NCI-H82 treated with DMSO at 0.1 percent for 48 hours (cell line): ENCODE data around the gene SULT4A1.
A peak's percentile ranks its signal among the peaks of the same experiment; 100 is the strongest.

Experiments used
- DNase-seq: peaks from one replicate; lab custom pipeline; 2025; ENCODE audit not compliant: unreplicated experiment; lab: John Stamatoyannopoulos, UW

The SULT4A1 gene

DNA sequence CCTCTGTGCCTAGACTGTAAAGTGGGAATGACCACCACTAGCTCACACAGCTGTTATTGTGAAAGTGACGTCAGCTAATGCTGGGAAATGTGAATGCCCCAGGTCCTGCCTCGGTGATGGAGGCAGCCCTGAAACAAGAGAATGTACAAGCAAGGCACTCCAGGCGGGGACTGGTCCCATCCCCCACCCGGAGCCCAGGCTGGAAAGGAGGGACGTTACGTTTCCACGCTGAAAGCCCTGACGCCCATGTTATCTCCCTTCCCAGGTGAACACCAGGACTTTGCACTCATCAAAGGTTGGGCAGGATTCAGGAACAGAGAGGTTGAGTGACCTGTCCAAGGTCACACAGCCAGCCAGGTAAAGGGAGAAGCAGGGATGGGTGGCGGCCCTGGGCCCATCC is 784 bp downstream of the SULT4A1 start:
- no peak for DNase-seq

DNA sequence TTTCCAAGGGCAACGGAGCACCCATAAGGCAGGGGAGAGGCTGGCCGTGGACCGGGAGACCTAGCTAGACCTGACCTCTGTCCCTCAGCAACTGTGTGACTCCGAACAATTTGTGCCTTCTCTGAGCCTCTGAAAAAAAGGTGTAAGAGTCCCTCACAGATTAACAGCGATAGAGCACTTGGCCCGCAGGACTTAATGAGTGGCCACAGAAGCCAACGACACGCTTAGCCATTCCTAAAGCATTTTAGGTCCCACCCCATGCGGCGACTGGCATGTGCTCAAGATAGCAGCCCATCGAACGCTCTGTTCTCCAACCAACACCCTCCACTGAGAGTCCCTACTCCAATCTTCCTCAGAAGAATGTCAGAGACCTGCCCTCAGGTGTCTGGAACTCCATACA is 1.5 kb downstream of the SULT4A1 start:
- no peak for DNase-seq

DNA sequence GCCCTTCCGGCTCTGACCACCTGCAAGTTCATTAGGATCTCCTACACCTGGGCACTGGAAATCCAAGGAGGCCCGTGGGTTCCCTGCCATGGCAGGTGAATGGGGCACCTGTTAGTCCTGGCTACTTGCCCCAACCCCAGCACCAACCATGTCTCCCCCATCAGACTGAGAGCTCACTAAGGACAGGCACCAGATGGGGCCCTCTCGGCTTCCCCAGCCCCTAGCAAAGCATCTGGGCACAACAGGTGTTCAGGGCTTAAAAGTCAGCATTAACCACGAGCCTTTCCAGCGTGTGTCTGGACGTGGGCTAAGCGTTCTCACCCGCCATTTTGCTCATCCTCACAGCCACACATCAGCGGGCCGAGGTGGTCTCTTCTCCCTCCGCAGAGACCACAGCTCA is 2.2 kb downstream of the SULT4A1 start:
- peak; percentile 76 for DNase-seq

DNA sequence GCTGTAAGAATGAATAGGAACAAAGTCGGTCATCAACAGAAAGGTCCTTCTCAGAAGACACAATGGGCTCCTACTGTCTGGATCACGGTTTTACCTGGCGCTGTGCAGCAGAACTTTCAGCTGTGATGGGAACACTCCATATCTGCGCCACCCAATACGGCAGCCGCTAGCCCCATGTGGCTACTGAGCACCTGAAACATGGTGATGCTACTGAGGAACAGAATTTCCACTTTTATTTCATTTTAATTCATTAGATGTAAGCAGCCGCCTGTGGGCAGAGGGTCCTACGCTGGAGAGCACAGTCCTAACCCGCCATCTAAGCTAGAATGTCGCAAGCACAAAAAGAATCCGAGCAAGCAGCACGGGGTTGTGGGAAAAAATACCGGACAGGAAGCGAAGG is 2.7 kb downstream of the SULT4A1 start:
- DNase-seq, result no peak

DNA sequence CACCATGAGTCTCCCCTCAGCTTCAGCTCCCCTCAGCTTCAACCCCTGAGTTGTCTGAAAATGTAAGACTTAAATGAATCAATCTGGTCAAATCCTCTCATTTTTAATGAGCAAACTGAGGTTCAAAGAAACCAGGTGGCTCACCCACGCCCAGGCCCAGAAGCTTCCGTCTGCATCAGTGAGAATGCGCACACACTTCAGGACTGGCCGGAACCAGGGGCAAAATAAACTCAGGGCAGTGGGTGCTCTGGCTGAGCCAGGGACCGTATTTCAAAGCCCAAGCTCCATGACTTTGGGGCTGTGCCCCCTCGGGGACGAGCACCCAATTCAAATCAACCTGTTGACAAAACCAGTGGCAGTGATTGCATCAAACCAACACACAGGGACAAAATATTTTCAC is 3.1 kb downstream of the SULT4A1 start:
- DNase-seq, result no peak

DNA sequence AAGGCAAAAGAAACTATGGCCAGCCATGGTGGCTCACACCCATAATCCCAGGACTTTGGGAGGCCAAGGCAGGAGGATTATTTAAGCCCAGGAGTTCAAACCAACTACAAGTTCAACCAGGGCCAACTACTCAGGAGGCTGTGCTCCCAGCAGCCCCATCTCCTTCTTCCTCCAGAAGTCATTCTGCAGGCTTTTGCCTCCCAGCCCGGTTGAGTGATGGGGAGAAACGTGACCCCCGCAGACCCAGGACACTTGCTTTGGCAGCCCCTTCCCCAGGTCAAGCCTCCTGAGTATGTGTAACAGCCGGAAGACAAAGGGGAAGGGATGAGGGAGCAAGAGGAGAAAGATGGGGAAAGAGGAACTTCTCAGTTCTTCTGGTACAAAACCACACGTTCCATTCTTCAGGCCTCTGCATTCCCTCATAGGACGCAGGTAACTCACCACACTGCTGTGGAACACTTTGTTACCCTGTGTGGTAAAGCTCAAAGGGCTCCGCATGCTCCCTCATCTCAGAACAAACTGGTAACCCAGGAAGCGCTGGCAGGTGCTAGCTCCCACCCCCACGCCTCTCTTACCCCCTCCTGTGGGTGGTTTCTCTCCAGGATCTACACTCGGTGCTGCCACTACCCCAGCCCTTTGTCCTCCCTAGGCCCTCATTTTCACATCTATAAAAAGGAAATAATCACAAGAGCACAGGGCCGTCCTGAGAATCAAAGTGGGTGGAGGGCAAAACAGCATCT is 4.0 kb downstream of the SULT4A1 start:
- DNase-seq, result no peak

DNA sequence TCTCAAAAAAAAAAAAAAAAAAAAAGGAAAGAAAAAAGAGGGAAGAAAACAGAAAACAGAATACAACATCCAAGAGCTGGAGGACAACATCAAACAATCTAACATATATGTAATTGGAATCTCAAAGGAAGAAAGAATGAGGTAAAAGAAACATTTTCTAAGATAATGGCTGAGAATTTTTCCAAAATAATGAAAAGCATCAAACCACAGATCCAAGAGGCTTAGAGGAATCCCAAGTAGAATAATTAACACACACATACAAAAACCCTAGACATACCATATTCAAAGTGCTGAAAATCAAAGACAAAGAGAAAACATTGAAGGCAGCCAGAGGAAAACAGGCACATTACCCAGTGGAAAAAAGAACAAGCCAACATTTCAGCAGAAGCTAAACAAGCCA is 4.9 kb downstream of the SULT4A1 start:
- DNase-seq, result no peak

DNA sequence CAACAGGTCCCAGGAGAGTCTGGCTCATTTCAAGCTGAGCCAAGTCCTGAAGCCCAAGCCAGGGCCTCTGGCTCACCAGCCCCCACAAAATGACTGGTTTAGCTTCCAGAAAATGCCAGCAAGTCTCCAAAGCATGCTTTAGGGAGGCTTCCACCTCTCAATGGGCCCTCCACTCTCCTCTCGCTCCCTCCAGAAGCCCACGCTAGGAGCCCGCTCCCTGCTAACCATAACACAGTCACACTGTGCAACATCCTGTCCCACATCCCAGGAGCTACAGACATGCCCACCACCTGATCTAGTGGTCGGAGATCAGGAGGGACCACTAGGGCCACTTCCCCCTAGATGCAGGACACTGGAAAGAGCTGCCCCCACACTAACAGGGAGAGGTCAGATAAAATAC is 6.9 kb downstream of the SULT4A1 start:
- DNase-seq, result no peak

DNA sequence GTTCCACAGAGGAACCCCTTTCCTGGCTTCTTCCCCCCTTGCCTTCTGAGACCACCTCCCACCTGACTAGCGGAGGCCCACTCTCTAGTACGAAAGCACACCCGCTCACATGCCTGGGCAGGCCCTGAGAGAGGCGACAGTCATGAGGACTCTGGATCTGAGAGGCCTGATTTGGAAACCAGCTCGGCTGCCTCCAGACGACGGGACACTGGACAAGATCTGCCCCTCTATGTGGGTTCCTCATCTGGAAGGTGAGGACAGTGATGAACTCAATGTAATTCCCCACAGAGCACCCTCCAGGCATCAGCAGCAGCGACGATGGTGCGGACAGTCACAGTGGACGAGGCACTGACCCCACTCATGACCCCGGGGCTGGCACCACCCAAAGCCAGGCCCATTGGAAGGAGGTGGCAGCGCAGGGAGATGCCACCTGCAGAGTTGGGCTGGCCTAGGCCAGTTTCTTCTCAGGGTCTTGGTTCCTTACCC is 7.5 kb downstream of the SULT4A1 start:
- DNase-seq, result no peak

DNA sequence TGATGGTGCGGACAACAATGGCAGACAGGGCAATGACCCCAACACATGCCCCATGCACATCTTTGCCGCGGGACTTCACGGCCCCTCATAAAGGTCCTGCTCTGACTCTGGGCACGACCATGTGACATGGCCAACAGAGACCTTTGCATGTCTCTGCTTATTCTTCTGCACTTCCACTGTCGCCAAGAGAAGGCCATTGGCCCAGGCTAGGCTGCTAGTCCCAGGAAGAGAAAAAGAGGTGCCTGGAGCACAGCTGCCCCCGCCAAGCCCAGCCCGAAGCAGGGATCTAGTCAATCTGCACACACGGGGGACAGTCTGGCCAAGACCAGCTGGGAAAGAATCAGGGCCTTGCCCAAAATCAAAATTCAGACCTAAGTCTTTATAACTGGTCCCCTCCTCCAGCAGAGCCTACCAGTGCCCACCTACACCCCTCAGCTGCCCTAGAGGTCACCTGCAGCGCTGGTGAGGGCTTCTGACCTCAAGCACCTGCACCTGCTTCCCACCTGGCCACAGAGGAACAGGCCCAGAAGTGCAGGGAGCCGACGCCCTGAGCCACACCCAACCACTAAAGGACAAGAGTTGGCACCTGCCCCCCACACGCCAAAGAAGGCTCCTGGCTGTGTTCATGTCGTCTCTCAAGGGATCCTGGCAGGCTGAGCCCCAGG is 8.1 kb downstream of the SULT4A1 start:
- no peak for DNase-seq

DNA sequence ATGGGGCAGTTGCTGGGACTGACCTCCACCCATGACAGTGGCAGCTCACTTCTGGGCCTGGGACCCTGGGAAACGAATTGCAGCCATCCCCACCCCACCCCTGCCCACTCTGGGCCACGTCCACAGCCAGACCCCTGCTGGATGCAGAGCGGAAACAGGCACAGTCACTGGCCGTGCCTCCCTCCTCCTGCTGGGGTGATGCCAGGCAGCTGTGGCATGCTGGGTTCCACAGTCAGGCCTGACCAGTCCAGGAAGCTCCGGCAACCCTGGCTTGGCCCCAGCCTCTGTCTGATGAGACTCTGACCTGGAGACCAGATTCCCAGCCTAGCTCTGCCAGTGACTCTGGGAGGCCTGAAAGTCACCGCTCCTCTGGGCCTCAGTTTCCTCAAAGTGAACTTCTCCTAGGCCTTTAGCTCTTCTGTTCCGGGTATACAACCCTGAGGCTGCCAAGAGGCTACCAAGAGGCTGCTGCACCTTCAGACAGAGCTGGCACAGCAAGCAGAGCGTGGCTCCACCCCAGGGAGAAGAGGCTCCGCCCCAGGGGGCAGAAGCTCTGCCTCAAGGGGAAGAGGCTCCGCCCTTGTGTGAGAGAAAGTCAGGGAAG is 8.9 kb downstream of the SULT4A1 start:
- DNase-seq, result no peak

DNA sequence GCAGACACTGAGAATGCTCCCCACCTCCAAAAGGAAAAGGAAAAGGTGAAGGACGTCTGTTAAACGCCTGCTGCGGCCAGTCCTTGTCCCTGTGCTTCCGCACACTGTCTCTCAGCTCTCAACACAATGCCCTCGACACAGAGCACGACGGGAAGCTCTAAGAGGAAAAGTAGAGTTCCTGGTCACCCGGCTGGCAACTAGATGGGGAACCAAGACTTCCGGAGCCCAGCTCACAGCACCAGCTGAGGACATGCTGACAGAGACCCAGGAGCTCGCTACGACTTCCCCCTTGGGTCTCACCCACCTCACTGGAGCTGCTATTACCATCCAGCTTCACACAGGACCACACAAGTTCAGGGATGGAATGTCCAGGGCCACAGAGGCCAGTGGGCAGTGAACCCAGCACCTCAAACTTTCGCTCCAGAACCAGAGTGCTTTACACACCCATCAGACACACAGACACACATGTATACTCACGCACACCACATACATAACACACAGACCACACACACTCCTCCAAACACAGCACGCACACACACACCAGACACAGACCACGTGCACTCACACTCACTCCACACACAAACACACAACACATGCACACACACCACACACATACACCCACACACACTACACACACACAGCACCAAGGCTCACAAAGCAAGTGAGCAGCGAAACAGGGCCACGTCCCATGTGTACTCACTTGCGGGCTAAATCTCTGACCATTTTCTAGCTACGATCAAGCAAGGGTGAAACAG is 9.6 kb downstream of the SULT4A1 start:
- no peak for DNase-seq

DNA sequence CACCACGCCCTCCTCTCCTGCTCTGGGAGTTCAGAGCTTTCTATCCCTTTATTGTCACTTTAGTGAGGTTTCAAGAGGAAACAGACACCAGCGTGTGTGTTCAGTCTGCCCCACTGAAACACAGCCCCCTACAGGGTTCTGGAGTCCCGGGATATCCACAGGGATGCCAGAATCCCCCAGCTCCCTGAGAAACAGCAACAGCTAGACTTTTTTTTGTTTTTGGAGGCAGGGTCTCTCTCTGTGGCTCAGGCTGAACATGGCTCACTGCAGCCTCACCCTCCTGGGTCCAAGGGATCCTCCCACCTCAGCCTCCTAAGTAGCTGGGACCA is 10.4 kb downstream of the SULT4A1 start:
- no peak for DNase-seq

DNA sequence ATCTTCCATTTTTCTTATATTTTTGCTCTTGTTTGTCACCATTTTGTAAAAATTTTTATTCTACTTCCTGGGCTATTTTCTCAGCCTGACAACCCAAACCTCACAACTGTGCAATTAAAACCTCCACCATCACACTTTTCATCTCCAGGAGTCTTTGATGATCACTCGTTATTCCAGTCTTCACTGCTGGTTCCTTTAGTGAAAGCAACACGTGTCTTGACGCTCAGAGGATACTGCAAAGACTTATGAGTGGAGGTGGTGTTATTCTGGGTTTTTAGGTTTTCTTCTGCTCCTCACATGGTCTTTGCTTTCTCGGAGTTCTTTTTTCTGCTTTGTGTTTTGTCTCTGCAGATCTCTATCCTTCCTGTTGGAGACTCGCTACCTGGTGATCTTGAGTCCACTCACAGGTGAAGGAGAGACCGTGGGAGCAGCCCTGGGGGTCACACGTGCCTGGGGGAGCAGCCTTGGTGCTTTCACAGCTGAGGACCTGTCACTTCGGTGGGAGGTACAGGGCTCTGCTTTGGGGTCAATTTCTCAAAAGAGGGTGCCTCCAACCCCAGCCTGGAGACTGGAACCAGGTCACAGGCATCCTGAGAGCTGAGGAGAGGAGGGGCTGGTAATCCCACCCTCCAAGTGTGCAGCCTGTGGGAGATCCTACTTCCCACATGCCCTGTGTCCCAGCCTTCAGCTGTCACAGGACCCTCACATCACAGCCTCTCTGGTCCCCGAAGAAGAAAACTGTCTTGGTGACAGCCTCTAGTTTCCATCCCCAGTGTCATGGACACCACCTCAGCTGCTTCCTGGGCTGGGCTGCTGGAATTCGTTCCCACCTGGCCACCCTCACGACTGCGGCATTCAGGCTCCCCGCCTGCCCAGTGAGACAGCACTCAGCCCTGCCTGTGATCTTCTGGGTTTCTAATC is 11.0 kb downstream of the SULT4A1 start:
- DNase-seq, result no peak

DNA sequence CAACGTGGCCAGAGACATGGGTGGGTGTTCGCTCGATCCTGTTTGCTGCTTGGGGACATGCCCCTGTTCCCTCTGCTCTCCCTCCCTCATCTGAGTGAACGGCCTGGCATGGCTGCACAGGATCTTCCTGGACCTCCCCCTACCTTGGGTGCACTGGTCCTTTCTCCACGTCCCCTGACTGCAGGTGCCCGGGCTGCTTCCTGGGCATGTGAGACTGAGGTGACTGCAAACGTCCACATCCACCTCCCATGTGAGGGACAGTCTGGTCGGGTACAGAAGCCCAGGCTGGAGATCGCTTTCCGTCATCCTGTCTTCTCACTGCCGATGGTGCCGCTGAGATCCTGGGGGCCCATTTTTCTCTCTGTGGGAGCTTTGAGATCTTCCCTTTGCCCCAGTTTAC is 11.8 kb downstream of the SULT4A1 start:
- DNase-seq, result no peak

DNA sequence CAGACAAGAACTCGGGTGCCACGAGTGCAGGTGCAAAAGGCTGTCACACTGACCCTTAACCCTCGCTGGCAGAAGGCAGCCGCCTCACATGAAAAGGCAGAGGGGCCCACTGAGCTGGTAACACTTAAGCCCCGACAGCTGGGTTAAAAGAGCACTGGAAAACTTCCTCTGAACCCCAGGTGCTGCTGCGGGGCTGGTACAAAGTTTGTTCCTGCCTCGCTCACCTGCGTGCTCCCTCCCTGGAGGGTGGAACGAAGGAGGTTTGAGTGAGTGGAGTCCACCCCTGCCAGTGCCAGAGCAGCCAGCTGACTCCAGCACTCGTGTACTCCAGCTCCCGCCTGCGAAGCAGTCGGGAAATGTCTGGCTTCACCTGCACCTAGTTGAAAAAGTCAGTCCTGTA is 12.6 kb downstream of the SULT4A1 start:
- no peak for DNase-seq

DNA sequence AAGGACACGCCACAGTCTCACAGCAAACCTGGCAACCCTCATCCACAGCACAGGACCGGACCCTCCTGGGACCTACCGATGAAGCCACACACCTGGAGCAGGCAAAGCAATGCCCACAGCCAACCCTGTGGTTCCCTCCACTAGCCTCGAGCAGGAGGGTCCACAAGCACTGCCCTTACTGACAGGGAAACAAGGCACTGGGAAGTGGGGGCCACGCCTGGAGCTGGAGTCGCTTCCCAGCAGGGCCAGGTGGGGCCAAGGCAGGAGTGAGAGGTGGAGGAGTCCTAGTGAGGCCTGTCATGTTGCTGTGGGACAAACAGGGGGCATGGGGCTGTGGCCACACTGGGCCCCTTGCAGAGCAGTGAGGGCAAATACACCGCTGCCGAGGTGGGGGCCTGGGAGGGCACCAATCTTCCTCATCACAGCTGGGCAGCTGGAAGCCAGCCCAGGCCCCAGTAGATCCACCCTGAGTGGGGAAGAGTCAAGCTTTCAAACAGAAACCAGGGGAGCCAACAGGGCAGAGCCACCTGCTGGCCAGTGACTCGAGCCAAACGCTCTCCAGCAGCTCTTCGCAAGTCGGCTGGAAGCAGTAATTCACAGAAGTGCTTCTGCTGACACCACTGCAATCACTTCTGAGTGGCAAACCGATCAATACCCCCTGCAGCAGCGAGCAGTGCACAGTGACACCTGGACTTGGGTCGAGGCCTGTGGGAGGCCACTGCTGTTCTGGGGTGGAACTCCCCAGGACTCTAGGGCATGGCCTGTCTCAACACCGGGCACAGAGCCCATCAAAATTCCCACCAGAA is 13.7 kb downstream of the SULT4A1 start:
- no peak for DNase-seq

DNA sequence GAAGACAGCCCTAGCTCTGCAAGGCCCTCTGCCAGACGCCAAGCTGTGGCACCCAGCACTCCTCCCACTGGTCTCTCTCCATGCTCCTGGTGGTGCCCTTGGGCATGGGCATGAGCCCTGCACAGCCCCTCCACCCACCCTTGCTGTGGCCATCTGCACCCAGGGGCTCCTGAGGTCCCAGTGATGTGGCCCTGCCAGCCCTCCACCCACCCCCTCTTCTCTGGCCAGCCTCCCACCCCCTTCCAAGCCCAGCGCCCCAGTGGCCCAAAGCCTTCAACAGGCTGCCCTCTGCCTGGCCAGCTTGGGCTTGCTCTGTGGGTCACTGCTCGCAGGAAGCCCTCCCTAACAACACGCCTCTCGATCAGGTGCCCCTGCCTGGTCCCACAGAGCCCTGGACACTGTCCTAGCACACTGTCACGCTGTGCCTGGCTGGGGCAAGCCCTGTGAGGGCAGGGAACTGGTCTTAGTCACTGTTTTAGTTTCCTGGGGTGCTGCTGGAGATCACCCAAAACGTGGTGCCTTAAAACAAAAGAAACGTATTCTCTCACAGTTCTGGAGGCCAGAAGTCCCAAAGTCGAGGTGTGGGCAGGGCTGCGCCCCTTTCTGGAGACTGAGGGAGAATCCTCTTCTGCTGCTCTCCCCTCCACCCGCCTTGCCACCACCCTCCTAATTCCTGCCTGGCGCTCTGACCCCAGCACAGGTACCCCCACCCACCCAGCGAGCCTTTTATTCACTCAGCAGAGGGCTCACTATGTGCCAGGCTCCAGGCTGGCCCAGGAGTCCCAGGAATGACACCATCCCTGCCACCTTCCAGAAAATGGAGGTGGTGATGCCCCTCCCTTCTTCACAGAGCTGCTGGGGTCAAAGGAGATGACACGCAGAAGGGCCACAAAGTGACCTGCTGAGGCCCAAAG is 14.7 kb downstream of the SULT4A1 start:
- no peak for DNase-seq

DNA sequence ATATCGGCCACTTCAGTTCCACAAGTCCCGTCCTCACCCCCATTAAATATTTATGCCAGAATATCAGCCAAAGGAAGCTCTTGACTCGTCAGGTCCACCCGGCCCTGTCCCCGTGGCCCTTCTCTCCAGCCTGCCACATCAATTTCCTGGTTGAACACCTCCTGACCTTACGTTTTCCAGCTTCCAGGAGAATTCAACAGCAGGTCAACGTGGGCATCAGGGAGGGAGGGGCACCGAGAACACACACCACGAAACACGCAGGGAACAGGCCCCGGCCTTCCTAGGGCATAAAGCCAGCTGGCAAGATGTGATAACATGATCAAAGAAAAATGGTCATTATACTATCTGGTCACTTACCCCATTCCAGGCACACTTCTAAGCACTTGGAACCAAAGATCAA is 15.3 kb downstream of the SULT4A1 start:
- no peak for DNase-seq
